GM23248 (cell line): ENCODE data around the gene NEK11.

Experiments
- EZH2 ChIP-seq: fragments of 200-600 bp; sonication (generic); IDR thresholded peaks from 2 replicates; pipeline ENCODE4 v1.6.1; 2018; ENCODE audit warnings: antibody characterized with exemption, mild to moderate bottlenecking; ENCODE audit not compliant: insufficient read depth, poor library complexity, severe bottlenecking
- EZH2phosphoT487 ChIP-seq: fragments of 200-600 bp; sonication (generic); IDR thresholded peaks from 2 replicates; pipeline ENCODE4 v1.6.1; 2018; ENCODE audit warnings: antibody characterized with exemption, moderate library complexity, mild to moderate bottlenecking, low read depth; ENCODE audit not compliant: insufficient read depth

DNA sequence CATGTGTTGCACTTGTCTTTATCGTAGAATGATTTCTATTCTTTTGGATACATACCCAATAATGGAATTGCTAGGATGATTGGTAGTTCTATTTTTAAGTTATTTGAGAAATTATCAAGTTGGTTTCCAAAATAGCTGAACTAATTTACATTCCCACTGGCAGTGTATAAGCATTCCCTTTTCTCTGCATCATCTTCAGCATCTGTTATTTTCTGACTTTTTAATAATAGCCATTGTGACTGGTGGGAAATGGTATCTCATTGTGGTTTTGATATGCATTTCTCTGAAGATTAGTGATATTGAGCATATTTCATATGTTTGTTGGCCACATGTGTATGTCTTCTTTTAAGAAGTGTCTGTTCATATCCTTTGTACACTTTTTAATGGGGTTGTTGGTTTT is 273.2 kb downstream of the NEK11 start:
- TF ChIP-seq EZH2phosphoT487 (no peak), EZH2 (no peak)
